HG03571 (cell line): ENCODE data around the gene BBOF1.

Experiments
- ATAC-seq: cut with Tn5 transposase; IDR thresholded peaks from one replicate; pipeline ENCODE4 v1.9.1; 2021; ENCODE audit not compliant: unreplicated experiment

The BBOF1 gene

GRCh38 chr14:74019408-74020137 lies 424 bp downstream of the BBOF1 start:
- ATAC-seq = no peak

DNA sequence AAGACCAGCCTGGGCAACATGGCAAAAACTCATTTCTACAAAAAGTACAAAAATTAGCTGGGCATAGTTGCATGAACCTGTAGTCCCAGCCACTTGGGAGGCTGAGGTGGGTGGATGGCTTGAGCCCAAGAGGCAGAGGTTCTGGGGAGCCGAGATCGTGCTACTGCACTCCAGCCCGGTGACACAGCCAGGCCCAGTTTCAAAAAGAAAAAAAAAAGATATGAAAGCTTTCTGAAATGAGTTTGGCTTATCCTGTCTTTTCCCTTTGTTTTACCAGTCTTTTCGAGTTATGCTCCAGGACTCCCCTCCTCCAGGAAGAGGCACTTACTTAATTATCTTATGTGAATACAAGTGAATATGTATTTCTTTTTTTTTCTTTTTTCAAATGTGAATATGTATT lies 3.2 kb downstream of the BBOF1 start:
- ATAC-seq = no peak

DNA sequence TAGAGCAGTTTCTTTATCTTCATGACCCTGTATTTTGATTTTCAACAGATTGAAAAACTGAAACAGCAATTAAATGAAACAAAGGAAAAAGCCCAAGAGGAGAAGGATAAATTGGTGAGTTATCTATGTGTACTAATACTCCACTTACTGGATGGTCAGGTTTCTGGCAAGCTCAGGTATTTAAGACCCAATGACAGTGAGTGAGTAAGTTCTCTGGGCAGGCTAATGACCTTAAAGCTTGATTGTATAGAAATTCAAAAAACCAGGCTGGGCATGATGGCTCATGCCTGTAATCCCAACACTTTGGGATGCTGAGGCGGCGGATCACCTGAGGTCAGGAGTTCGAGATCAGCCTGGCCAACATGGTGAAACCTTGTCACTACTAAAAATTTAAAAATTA lies 10.0 kb downstream of the BBOF1 start:
- no peak for ATAC-seq

- no peak for ATAC-seq
Observed at GRCh38 chr14:74034572-74034971, 15.4 kb downstream of the BBOF1 start.

DNA sequence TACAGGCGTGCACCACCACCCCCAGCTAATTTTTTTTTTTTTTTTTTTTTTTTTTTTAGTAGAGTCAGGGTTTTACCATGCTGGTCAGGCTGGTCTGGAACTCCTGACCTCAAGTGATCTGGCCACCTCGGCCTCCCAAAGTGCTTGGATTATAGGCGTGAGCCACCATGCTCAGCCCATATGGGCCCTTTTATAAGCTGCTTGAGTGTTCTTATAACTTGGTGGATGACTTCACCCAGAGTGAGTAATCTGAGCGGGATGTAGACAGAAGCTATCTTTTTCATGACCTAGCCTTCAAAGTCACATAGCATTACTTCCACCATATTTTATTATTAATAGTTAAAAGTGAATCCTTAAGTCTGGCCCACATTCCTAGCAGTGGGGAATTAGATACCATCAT lies 16.4 kb downstream of the BBOF1 start:
- ATAC-seq = no peak

DNA sequence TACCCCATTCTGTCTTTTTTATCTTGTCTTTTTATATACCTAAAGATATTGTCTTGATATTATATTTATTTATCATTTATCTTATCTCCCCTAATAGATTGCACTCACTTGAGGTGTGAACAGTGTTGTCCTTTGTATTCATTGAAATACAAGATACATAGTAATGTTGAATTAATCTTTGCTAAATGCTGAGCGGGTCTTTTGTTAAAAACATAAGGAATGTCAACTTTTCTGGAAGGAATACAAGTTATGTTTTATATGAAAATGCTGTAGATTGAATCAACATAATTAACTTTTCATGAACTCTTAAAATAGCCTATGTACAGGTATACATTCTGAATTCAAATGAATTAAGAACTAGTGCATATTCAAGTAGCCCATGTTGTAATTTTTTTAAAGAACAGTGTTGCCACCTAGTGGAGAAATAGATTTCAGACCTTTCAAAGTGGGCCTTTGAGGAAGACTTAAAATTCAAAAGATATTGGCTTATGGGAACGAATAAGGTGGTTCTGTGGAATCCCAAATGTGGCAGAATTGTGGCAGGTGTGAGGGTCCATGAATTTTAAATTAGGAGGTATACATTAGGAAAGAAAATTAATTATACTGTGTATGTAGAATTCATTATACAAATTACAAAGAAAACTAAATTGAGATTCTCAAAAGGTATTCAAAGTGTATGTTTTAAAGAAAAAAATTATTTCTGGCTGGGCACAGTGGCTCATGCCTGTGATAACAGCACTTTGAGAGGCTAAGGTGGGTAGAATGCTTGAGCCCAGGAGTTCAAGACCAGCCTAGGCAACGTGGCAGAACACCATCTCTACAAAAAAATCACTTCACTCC lies 19.1 kb downstream of the BBOF1 start:
- no peak for ATAC-seq

GRCh38 chr14:74042296-74042695 lies 23.1 kb downstream of the BBOF1 start:
- no peak for ATAC-seq

GRCh38 chr14:74045522-74045921 lies 26.4 kb downstream of the BBOF1 start:
- no peak for ATAC-seq

DNA sequence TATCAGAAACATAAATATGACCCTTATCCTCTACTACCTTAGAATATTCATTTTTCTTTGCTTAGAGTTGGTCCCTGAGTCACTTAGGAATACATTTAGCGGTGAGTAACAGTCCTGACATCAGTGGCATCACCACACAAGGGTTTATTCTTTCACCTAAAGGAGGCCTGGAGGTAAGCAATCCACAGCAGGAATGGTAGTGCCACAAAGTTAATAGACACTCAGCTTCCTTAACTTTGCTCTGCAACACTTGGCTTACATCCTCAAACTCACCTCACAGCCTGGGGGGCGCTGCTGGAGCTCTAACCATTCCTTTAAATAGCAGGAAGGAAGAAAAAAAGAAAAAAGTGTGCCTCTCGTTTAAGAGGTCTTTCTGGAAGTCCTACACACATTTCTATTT lies 29.1 kb downstream of the BBOF1 start:
- ATAC-seq = no peak

DNA sequence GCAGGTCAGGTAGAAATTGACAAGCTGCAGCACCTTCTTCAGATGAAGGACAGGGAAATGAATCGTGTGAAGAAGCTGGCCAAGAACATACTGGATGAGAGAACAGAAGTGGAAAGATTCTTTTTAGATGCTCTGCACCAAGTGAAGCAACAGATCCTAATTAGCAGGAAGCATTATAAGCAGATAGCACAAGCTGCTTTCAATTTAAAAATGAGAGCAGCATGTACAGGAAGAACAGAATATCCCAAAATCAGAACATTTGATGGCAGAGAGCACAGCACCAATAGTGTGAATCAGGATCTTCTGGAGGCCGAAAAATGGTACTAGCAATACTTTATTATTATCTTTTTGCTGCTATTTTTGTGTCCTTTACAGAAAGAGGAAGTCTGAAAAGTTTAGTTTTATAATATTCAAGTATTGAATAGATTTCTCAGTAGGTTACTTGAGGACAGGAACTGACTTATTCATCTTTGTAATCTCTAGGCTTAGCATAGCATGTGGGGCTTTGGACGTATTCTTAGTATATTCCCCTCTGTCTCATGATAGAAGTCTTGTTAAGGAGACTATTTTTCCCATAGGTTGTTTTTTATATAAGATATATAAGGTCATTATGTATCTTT lies 30.8 kb downstream of the BBOF1 start:
- no peak for ATAC-seq

GRCh38 chr14:74062809-74063150 lies 43.6 kb downstream of the BBOF1 start:
- ATAC-seq = no peak

- no peak for ATAC-seq
Observed at GRCh38 chr14:74064426-74064825, 45.3 kb downstream of the BBOF1 start.

DNA sequence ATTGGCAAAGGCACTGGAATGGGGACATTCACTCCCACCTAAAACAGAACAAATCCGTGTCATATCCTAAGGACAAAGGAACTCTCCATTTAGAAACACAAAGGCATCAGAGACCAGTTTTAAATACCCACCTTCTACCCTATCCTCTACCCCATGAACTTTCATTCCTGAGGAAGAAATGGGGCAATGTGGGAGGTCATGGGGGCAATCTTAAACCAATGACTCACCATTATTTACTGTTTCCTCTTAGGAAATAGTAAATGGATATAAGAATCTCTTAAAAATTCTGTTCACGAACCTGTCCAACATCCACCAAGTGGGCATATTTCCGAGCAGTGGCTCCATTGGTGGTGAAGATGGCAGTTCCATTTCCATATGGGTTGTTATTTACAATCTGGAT lies 45.7 kb downstream of the BBOF1 start:
- ATAC-seq = no peak

DNA sequence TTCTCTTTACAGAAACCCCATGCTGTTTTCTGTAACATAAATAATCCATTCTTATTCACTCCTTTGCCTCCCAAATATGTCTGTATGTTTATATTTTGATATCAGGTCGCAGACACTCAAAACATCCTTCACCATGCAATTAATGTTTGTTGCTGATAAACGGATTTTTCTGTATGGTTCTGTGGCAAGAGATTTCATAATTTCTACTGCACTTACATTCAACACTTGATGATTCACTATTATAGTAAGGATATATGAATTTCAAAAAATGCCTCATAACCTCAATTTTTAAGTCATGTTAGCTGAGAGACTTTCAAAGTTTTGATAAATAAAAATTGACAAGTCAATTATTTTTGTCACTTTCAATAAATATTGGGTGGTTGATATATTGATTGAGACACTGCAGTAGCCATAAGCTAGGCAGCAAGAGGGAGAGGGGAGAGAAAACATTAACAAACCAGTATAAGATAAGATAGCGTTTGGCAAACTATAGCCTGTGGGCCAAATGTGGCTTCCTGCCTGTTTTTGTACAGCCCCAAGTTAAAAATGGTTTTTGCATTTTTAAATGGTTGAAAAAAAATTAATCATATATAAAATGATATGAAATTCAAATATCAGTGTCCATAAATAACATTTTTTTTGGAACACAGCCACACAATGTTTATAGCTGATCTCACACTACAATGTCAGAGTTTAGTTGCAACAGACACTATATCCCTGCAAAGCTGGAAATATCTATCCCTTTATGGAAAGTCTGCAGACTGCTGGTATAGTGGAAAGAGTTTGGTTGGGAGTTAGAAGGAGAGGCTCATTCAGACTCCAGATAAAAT lies 46.8 kb downstream of the BBOF1 start:
- no peak for ATAC-seq

DNA sequence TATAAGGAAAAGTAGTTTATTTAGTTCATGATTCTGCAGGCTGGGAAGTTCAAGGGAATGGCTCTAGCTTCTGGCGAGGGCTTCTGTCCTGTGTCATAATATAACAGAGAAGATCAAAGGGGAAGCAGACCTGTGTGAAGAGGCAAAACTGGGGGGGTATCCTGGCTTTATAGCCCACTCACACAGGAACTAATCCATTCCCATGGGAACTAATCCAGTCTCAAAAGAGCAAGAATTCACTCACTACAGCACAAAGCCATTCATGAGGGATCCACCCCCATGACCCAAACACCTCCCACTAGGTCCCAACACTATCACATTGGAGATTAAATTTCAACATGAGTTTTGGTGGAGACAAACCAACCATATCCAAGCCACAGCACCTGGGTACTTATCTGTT lies 58.3 kb downstream of the BBOF1 start:
- no peak for ATAC-seq

DNA sequence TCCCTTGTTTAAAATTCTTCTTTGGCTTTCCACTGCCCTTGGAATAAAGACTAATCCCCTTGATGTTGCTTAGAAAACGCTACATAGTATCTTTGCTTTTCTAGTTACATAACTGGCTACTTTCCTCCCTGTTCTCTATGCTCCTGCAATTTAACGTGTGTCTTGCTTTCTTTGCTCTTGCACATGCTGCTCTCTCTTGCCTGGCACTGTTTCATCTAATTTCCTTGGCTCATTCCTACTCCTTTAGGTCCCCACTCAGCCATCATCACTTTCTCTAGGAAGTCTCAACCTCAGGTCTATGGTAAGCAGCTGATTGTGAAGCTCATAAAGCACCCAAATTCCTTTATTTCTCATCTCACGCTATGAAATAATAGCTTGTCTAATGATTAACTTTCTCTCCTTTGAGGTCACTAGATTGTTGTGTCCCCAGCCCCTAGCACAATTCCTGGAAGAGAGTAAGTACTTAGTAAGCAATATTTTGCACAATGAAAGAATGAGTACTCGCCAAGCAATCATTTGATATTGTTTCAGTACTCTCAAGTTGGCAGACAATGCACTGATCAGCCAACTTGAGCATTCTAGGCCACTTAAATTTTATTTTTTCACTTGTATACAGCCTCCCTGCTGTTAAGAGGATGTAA lies 61.8 kb downstream of the BBOF1 start:
- no peak for ATAC-seq

GRCh38 chr14:74081491-74081890 lies 62.3 kb downstream of the BBOF1 start:
- no peak for ATAC-seq

DNA sequence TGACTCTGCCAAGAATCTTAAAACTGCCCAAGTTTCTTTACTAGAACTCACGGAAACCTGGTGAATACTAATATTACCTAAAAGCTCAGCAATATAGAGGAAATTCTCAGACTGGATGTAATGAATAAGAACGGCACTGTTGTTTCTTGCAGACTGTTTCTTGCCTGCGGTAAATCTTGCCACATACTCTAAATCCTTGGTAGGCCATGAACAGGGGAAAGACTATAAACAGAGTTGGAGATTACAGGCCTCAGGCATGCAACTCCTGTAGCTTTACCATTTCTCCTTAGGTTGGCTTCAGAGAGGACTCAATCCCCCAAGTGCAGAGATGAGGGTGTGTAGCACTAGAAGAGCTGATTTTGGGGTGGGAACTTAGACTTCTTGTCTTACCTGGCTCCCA lies 64.0 kb downstream of the BBOF1 start:
- no peak for ATAC-seq

GRCh38 chr14:74083784-74084276 lies 64.7 kb downstream of the BBOF1 start:
- ATAC-seq = peak; percentile 17

DNA sequence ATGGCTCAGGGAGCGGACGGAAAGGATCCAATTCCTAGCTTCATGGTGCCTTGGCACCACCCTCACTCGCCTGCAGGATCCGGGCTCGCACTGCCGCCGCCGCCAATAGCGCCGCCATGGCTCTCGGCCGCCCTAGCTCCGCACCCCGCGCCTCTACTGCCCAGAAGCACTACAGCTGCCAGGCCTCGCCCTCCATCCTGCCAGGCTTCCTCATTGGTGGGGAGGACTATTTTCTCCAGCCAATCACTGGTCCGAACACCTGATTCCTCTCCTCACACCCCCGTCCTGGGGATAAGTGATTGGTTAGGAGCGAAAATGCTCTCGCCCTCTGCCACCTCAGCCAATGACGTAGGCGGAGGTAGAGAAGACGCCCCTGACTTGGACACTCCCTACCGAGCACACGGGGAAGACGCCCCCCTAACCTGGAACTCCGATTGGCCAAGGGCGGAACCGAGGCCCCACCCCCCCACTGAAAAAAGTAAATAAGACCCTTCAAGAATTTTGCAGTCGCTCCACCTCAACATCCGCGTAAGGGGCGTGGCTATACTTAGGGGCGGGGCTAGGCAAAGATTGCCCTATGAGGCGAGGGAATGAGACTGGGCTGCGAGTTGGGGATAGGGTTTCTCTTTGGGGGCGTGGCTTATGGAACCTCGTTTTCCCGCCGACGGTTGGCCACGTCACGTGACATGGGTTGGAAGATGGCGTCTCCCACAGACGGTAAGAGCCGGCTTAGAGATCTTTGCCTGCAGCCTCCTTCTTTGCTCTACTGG lies 65.3 kb downstream of the BBOF1 start, which contains the start of the genes ALDH6A1 and LIN52:
ALDH6A1 (minus strand) TSS at position 177 of the 770 bp plus-strand sequence; CDS start at position 118, 59 bp downstream.
LIN52 (plus strand) TSS at position 680 of the 770 bp plus-strand sequence; CDS start at position 699, 19 bp downstream.
- ATAC-seq = peak; percentile 88
